Uterus (tissue), 4 donors: ENCODE data around the gene TAF15. TPM values are rescaled to one million over a fixed set of nuclear protein-coding genes. Genes with fewer than 3 reads are reported as not detected.

Experiments
- DNase-seq, 2 donors: peaks; one replicate each; pipeline ENCODE4 v3.0.0-alpha.2; 2019 to 2020
- H3K27ac ChIP-seq, 2 donors: fragments of 200-600 bp; sonication (generic); 1 replicate in 1 of 2; 2 replicates in 1 of 2; pipeline ENCODE4 v1.5.1; 2016 to 2018
- H3K27me3 ChIP-seq, 2 donors: fragments of 200-600 bp; sonication (generic); one replicate each; pipeline ENCODE4 v1.5.1; 2018 to 2019; ENCODE audit warnings: control low read depth in 1 of 2
- H3K36me3 ChIP-seq, 2 donors: fragments of 200-600 bp; sonication (generic); one replicate each; pipeline ENCODE4 v1.5.1; 2019; ENCODE audit warnings: control low read depth in 1 of 2
- H3K4me1 ChIP-seq, 2 donors: fragments of 200-600 bp; sonication (generic); one replicate each; pipeline ENCODE4 v1.5.1; 2018 to 2019; ENCODE audit warnings: control low read depth in 1 of 2
- H3K4me3 ChIP-seq, 2 donors: fragments of 200-600 bp; sonication (generic); 1 replicate in 1 of 2; 2 replicates in 1 of 2; pipeline ENCODE4 v1.5.1; 2018 to 2019; ENCODE audit warnings: mild to moderate bottlenecking in 1 of 2
- H3K9me3 ChIP-seq, 2 donors: fragments of 200-600 bp; sonication (generic); one replicate each; pipeline ENCODE4 v1.5.1; 2019; ENCODE audit warnings: control low read depth in 1 of 2
- POLR2A ChIP-seq, 2 donors: fragments of 450-650 bp; IDR thresholded peaks; one replicate each; pipeline ENCODE4 v1.6.1; 2016; ENCODE audit warnings: antibody characterized with exemption in 2 of 2, mild to moderate bottlenecking in 1 of 2, moderate library complexity in 1 of 2
- intact Hi-C: fragments of 100-400 bp; cut with DNase I; formaldehyde crosslinking; loops from one replicate; pipeline ENCODE4 v1.15.1; 2023; ENCODE audit warnings: low total_unique reads
- total RNA-seq, 4 donors: library from RNA; depleted of rRNA in 3 of 4; stranded (reverse); fragments of >200 nt in 3 of 4; gene quantifications; one replicate each; pipeline versions ENCODE4 v1.1.0 to v1.2.4, GENCODE V29; 2014 to 2023
- TF ChIP-seq, protein P1 (sequence below), 4 experiments: fragments of 200-600 bp in 2 of 4; fragments of 450-650 bp in 2 of 4; sonication (generic) in 2 of 4; IDR thresholded peaks; one replicate each; pipeline ENCODE4 v1.5.1; 2016 to 2019; ENCODE audit warnings: antibody characterized with exemption in 4 of 4, mild to moderate bottlenecking in 2 of 4, moderate library complexity in 1 of 4
- donor health status: DM: yes; HTN: yes; CAD: no.

Gene TAF15
- total RNA-seq, 4 donors from 2014 or later = 68.5 to 167 (median 113) TPM

DNA sequence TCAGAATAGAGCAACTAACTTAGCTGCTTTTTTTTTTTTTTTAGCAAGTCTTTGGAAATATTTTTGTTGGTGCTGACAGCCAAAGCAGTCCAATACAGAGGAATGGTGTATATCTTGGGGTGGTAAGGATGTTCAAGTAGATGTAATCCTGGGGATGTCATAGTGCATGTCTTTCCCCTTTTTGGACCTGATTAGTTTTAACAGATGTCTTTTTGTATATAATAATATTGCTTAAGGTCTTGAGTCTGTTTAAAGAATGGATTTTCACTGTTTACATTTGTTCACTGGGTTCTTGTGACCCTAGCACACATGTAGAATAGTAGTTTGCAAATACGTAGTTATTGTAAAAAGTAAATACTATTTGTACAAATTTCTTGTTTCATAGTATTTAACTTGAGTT is 7.9 kb downstream of the TAF15 start:
- DNase-seq = no peak
- no peak overlapping the region for H3K4me3 ChIP-seq
- TF ChIP-seq, protein P1, sequence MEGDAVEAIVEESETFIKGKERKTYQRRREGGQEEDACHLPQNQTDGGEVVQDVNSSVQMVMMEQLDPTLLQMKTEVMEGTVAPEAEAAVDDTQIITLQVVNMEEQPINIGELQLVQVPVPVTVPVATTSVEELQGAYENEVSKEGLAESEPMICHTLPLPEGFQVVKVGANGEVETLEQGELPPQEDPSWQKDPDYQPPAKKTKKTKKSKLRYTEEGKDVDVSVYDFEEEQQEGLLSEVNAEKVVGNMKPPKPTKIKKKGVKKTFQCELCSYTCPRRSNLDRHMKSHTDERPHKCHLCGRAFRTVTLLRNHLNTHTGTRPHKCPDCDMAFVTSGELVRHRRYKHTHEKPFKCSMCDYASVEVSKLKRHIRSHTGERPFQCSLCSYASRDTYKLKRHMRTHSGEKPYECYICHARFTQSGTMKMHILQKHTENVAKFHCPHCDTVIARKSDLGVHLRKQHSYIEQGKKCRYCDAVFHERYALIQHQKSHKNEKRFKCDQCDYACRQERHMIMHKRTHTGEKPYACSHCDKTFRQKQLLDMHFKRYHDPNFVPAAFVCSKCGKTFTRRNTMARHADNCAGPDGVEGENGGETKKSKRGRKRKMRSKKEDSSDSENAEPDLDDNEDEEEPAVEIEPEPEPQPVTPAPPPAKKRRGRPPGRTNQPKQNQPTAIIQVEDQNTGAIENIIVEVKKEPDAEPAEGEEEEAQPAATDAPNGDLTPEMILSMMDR (IDR thresholded peaks at IDR 0.05) = no peak
- TF ChIP-seq POLR2A (IDR thresholded peaks at IDR 0.05) = no peak
- no peaks in the 10 kb centered on the region for H3K27me3 ChIP-seq
- H3K9me3 ChIP-seq = no peaks in the 10 kb centered on the region
- H3K4me1 ChIP-seq = peaks cover 3 to 6% of the 10 kb centered on the region in 2 donors
- intact Hi-C loops = no loop called here
- no peak overlapping the region for H3K27ac ChIP-seq
- no peaks in the 10 kb centered on the region for H3K36me3 ChIP-seq

DNA sequence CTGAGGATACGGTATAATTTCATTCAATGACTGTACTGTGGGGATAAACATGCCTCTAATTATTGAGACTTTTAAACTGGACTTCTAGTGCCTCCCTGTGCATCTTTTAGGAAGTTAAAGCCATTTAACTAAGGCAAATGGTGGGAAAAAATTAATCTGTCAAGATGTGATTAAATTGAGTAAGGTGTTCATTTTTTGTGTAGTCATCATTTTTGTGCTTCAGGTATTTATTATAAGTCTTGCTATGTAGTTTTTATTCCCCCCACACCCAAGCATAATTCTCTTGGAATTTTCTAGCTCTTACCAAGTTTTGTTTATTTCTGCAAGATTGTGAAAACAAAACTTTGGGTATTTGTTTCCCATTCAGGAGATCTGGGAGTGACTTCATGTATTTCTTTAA is 10.2 kb downstream of the TAF15 start:
- Histone ChIP-seq H3K27me3 (no peaks in the 10 kb centered on the region), H3K27ac (no peak overlapping the region), H3K4me3 (no peak overlapping the region), H3K4me1 (peaks cover 3 to 6% of the 10 kb centered on the region in 2 donors), H3K9me3 (no peaks in the 10 kb centered on the region), H3K36me3 (no peaks in the 10 kb centered on the region)
- TF ChIP-seq POLR2A (IDR thresholded peaks at IDR 0.05) = no peak
- TF ChIP-seq, protein P1 (IDR thresholded peaks at IDR 0.05) = no peak
- intact Hi-C loops = no loop called here
- DNase-seq = no peak

DNA sequence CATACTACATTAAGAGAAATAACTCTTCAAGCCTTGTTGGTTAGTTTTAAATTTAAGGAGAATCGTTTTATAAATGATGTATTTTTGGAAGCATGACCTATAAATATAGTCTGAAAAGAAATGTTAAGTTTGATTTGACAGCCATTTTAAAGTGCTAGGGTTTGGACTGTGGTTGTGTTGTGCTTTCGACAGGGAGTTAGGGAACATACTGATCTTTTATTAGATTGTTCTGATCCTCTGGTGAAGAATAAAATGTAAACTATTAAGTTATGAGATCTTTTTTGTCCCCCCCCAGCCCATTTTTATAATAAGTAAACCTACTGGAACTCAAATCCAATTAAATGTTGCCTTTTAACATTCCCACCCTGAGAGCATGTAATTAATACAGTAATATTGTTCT is 12.0 kb downstream of the TAF15 start:
- H3K36me3 ChIP-seq = no peaks in the 10 kb centered on the region
- H3K27ac ChIP-seq = no peak overlapping the region
- H3K9me3 ChIP-seq = no peaks in the 10 kb centered on the region
- no peak for DNase-seq
- intact Hi-C loops = no loop called here
- H3K27me3 ChIP-seq = no peaks in the 10 kb centered on the region
- TF ChIP-seq, protein P1 (IDR thresholded peaks at IDR 0.05) = no peak
- TF ChIP-seq POLR2A (IDR thresholded peaks at IDR 0.05) = no peak
- H3K4me3 ChIP-seq = no peak overlapping the region
- H3K4me1 ChIP-seq = peaks cover 0 to 3% of the 10 kb centered on the region in 2 donors

GRCh38 chr17:35825206-35825605 is 15.9 kb downstream of the TAF15 start:
- H3K27ac ChIP-seq = no peak overlapping the region
- H3K4me3 ChIP-seq = no peak overlapping the region
- no peaks in the 10 kb centered on the region for H3K27me3 ChIP-seq
- intact Hi-C loops = no loop called here
- no peak for TF ChIP-seq POLR2A (IDR thresholded peaks at IDR 0.05)
- TF ChIP-seq, protein P1 (IDR thresholded peaks at IDR 0.05) = no peak
- no peaks in the 10 kb centered on the region for H3K4me1 ChIP-seq
- H3K9me3 ChIP-seq = no peaks in the 10 kb centered on the region
- DNase-seq = no peak
- H3K36me3 ChIP-seq = no peaks in the 10 kb centered on the region

GRCh38 chr17:35841101-35841500 is 31.8 kb downstream of the TAF15 start:
- intact Hi-C loops = no loop called here
- H3K9me3 ChIP-seq = no peaks in the 10 kb centered on the region
- H3K27me3 ChIP-seq = no peaks in the 10 kb centered on the region
- H3K27ac ChIP-seq = no peak overlapping the region
- H3K36me3 ChIP-seq = no peaks in the 10 kb centered on the region
- no peak for DNase-seq
- no peaks in the 10 kb centered on the region for H3K4me1 ChIP-seq
- TF ChIP-seq POLR2A (IDR thresholded peaks at IDR 0.05) = no peak
- TF ChIP-seq, protein P1 (IDR thresholded peaks at IDR 0.05) = no peak
- no peak overlapping the region for H3K4me3 ChIP-seq
